ENCODE results near the gene CCDC30. TPM values are rescaled to one million over a fixed set of nuclear protein-coding genes. Genes with fewer than 3 reads are reported as not detected.

The CCDC30 gene
- total and polyA plus RNA-seq, 2 experiments from 2014 or later, result 2.6 to 12.9 TPM

DNA sequence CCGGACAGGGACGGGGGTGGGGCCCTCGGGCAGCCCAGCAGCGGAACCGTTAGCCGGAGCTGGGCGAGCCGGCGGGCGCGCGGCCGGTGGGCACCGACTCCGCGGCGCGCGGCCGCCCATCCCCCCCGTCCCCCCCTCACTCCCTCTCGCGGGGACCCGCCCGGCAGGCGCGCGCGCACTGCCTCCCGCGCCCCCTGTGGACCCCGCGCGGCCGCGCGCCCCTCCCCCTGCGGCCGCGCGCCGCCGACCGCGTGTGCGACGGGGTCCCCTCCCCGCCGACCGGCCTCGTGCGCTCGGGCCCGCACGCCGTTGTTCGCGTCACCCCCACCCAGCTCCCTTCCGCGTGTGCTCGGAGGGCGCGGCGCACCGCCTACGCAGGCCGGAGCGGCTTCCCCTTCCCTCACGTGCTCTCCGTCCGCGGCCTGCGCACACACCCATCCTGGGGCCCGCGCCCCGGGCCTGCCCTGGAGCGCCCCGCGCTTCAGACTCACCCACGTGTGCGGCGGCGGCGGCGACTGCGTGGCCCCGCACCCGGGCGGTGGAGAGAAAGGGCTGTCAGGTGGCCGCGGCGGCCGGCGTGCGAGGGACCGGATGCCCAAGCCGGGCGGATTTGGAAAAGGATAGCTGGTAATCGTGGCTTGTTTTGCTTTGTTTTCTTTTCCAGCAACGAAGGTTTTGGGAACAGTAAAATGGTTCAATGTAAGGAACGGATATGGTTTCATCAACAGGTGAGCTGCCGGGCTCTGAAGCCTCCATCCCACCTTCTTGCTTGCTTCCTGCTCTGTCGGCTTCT is 219.8 kb downstream of the CCDC30 start:
- Histone ChIP-seq H4K20me1 (ENCODE audit: insufficient read depth, poor library complexity, severe bottlenecking) (peaks cover 49% of the 10 kb centered on the region), H3K4me3 (peak overlapping the region; percentile 53), H2AFZ (no peak overlapping the region), H3K27me3 (no peaks in the 10 kb centered on the region), H3K36me3 (replicated peaks; ENCODE audit: insufficient read depth, low read depth) (no peaks in the 10 kb centered on the region), H3K9me2 (replicated peaks; ENCODE audit: insufficient read depth) (no peaks in the 10 kb centered on the region), H3K9me3 (ENCODE audit: low read depth) (no peaks in the 10 kb centered on the region), H3K4me1 (ENCODE audit: insufficient read depth) (peaks cover 44% of the 10 kb centered on the region), H3K79me2 (peaks cover 61% of the 10 kb centered on the region), H3K27ac (peak overlapping the region; percentile 95), H3K4me2 (peak overlapping the region; percentile 92)
- no peak for TF ChIP-seq EZH2 (IDR thresholded peaks at IDR 0.05; ENCODE audit: borderline replicate concordance)
- TF ChIP-seq, protein P1, sequence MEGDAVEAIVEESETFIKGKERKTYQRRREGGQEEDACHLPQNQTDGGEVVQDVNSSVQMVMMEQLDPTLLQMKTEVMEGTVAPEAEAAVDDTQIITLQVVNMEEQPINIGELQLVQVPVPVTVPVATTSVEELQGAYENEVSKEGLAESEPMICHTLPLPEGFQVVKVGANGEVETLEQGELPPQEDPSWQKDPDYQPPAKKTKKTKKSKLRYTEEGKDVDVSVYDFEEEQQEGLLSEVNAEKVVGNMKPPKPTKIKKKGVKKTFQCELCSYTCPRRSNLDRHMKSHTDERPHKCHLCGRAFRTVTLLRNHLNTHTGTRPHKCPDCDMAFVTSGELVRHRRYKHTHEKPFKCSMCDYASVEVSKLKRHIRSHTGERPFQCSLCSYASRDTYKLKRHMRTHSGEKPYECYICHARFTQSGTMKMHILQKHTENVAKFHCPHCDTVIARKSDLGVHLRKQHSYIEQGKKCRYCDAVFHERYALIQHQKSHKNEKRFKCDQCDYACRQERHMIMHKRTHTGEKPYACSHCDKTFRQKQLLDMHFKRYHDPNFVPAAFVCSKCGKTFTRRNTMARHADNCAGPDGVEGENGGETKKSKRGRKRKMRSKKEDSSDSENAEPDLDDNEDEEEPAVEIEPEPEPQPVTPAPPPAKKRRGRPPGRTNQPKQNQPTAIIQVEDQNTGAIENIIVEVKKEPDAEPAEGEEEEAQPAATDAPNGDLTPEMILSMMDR (IDR thresholded peaks at IDR 0.05; ENCODE audit: poor library complexity), result no peak
- WGBS (ENCODE audit: low lambda C conversion rate, missing lambda C conversion rate), result 0% methylated on average over 33 of the region's 103 CpGs
- peak; percentile 92 for DNase-seq (ENCODE audit: low spot score)

DNA sequence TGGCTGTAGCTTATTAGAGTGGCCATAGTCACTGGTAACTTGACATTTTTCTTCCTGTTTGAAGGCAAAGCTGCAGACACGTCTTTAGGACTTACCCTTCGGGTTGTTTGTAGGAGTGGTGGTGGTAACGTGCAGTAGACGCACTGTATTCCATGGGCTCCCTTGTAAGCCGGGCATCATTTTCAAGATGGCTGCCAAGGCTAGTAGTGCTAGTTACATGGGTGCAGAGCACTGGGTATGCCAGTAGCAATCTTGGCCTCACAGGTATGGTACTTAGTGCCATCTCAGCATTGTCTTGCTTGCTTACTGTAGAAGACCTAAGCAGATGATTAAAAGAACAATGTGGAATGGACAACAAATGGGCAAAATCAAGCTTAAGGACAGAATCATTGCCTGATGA is 221.1 kb downstream of the CCDC30 start:
- TF ChIP-seq, protein P1 (IDR thresholded peaks at IDR 0.05; ENCODE audit: poor library complexity), result no peak
- no peak for TF ChIP-seq EZH2phosphoT487 (IDR thresholded peaks at IDR 0.05; ENCODE audit: low read depth, severe bottlenecking, unreplicated experiment)
- no peak for TF ChIP-seq EZH2 (IDR thresholded peaks at IDR 0.05; ENCODE audit: borderline replicate concordance)
- Histone ChIP-seq H3K9me3 (ENCODE audit: low read depth) (no peaks in the 10 kb centered on the region), H4K20me1 (ENCODE audit: insufficient read depth, poor library complexity, severe bottlenecking) (peaks cover 61% of the 10 kb centered on the region), H3K36me3 (replicated peaks; ENCODE audit: insufficient read depth, low read depth) (no peaks in the 10 kb centered on the region), H3K9me2 (replicated peaks; ENCODE audit: insufficient read depth) (no peaks in the 10 kb centered on the region), H3K4me1 (ENCODE audit: insufficient read depth) (peaks cover 51% of the 10 kb centered on the region), H3K79me2 (peaks cover 73% of the 10 kb centered on the region), H3K27me3 (no peaks in the 10 kb centered on the region), H2AFZ (no peak overlapping the region), H3K4me3 (peak overlapping the region; percentile 53), H3K4me2 (peak overlapping the region; percentile 92), H3K27ac (peak overlapping the region; percentile 70)
- 27% methylated on average over 5 of the region's 5 CpGs for WGBS (ENCODE audit: low lambda C conversion rate, missing lambda C conversion rate)
- DNase-seq (ENCODE audit: low spot score), result no peak

DNA sequence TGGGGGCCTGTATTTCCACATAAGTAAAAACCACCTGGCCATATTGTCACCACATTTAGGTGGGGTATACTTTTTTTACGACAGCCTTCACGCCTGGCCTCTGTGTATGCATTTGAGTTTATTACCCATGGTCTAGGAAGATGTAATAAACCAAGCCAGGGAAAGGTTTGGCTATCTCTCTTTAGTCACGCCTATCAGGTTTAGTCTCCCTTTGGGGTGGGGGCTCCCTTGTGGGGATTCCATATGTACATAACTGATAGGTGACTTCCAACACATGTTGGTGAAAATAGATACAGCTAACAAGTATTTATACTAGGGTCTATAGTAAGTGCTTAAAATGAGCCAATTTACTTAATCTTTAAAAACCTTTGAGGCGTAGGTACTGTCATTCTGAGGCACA is 223.3 kb downstream of the CCDC30 start:
- Histone ChIP-seq H3K27ac (no peak overlapping the region), H3K4me3 (no peak overlapping the region), H3K27me3 (no peaks in the 10 kb centered on the region), H3K9me2 (replicated peaks; ENCODE audit: insufficient read depth) (no peaks in the 10 kb centered on the region), H3K4me1 (ENCODE audit: insufficient read depth) (peaks cover 54% of the 10 kb centered on the region), H2AFZ (no peak overlapping the region), H4K20me1 (ENCODE audit: insufficient read depth, poor library complexity, severe bottlenecking) (peaks cover 84% of the 10 kb centered on the region), H3K4me2 (peak overlapping the region; percentile 92), H3K79me2 (peaks cover 85% of the 10 kb centered on the region), H3K36me3 (replicated peaks; ENCODE audit: insufficient read depth, low read depth) (no peaks in the 10 kb centered on the region), H3K9me3 (ENCODE audit: low read depth) (no peaks in the 10 kb centered on the region)
- DNase-seq (ENCODE audit: low spot score), result no peak
- WGBS (ENCODE audit: low lambda C conversion rate, missing lambda C conversion rate), result 73% methylated on average over 4 of the region's 4 CpGs
- TF ChIP-seq EZH2 (IDR thresholded peaks at IDR 0.05; ENCODE audit: borderline replicate concordance) (no peak), EZH2phosphoT487 (IDR thresholded peaks at IDR 0.05; ENCODE audit: low read depth, severe bottlenecking, unreplicated experiment) (no peak)
- TF ChIP-seq, protein P1 (IDR thresholded peaks at IDR 0.05; ENCODE audit: poor library complexity), result no peak

Data from hepatocyte (in vitro differentiated cells).